HG02623 (cell line): ENCODE measurements around the gene IP6K2.
A peak's percentile ranks its signal among the peaks of the same experiment; 100 is the strongest.

Experiments used
- ATAC-seq: cut with Tn5 transposase; IDR thresholded peaks from one replicate; pipeline ENCODE4 v1.9.1; 2021; ENCODE audit warnings: moderate library complexity; ENCODE audit not compliant: unreplicated experiment

Gene IP6K2

DNA sequence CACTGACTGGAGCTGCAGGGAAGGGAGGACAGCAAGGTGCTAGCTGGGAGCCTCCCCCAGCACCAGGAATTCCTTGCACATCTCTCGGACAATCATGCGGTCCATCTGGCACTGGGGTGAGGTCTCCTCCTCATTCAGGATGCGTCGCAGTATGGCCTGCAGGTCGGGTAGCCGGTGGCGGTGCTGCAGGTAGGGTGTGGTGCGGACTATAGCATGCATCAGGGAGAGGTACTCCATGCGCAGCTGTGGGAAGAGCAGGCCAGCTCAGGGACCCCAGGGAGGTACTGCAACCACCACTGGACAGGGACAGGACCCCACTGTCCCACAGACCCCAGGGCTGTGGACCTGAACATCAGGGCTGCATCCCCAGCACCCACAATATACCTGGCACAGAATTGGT, 42.5 kb downstream of the IP6K2 start:
- ATAC-seq = no peak

- ATAC-seq = no peak
Measured at GRCh38 chr3:48672522-48672921, 44.5 kb downstream of the IP6K2 start.

DNA sequence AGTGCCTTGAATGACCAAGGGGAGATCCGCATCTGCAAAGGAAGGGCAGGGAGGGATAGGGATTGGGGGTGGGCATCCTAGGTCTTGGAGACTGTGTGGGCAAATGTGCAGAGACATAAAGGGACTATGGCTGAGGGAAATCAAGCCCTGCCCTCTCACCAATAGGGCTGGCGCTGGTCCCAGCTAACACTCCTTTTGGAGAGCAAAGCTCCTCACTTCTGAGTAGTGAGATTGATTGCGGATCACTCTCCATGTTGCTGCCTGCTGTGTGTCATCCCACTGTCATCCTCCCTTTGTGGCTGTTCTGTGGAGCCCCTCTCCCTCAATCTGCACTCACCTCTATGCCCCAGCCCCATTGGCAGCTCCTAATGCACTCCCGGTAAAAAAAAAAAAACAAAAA, 52.1 kb downstream of the IP6K2 start:
- no peak for ATAC-seq

DNA sequence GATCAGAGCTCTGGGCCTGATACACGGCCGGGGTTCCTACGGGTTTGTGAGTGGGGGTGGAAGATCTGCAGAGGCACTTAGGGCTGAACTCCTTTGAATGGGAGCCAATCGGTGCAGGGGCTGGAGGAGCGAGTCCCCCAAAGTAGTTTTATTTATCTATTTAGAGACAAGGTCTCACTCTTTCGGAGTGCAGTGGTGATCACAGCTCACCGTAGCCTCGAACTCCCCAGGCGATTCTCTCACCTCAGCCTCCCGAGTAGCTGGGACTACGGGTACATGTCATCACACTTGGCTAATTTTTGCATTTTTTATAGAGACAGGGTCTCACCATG, 52.7 kb downstream of the IP6K2 start:
- ATAC-seq = no peak

DNA sequence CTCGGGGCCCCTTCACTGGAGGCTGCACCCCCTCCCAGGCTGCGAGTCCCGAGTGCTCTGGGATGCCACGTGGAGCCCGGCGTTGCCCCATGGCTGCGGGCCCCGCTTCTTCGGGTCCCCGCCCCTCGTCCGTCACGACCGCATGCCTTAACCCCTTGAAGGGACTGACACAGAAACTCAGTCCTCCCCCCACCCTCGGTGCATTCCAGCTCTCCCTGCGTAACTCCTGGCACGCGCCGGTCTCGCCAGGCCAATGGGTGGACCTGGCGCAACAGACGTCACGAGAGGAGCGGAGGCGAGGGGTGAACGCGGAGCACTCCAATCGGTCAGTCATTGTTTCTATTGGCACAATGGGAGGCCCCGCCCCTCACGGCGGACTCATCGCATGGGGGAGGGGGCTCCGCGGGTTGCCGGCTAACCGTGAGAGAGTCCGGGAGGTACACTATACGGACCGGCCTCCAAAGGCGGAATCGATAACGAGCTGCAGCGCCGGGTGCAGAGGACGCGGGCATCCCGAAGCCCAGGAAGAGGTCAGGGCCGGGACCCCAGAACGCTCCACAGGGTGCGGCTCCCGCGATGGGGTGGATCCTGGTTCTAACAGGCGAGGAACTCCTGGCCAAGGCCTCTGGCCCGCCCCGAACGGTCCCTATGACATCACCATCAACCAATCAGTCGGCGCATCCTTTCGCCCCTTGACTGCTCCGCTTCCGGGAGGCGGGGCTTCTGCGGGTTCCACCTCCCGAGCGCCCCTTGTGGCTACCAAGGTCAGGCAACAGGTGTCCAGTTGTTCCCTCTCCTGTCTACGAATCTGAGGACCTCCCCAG, 53.3 kb downstream of the IP6K2 start:
- peak; percentile 79 for ATAC-seq

DNA sequence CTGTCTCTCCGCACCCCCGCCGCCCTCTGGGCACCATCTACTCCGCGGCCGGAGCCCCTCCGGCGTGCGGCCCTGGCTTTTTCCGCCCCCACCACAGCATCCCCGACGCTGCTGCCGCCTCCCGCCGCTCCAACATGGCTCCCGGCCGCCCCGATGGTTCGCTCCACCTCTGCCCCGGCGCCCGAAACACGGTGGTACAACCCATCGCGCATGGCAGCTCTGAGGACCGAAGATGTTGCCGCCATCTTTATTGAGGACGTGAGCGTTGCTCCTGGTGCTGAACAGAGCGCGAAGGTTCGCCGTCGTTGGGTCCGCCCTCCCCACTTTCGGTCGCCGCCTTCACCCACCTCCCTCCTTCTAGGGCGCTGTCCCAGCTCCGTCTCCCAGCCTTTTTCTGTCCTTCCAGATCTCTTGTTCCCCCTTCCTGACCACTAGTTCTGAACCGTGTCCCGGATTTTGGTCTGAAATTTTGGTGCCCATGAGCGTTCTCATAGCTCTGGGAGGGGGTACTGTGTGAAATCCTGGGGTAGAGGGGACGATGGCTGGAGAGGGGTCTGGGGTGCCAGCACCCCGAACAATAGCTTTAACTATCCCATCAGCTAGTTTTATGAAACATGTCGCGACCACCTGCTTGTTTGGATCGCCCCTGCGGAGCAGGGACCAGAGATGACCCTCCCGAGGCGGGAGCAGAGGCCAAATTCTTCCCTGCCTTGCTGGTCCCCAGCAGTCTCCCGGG, 54.1 kb downstream of the IP6K2 start, which contains the start of gene CELSR3:
TSS of gene CELSR3 (minus strand) at position 134 of the 736 bp plus-strand sequence. CDS start 252 bp downstream, outside the sequence.
- no peak for ATAC-seq

- no peak for ATAC-seq
Measured at GRCh38 chr3:48662145-48662752, 54.8 kb downstream of the IP6K2 start.

GRCh38 chr3:48661501-48662144, 55.4 kb downstream of the IP6K2 start:
- ATAC-seq = no peak

GRCh38 chr3:48660800-48661400, 56.1 kb downstream of the IP6K2 start:
- ATAC-seq = no peak

- no peak for ATAC-seq
Measured at GRCh38 chr3:48656841-48657281, 60.2 kb downstream of the IP6K2 start.

DNA sequence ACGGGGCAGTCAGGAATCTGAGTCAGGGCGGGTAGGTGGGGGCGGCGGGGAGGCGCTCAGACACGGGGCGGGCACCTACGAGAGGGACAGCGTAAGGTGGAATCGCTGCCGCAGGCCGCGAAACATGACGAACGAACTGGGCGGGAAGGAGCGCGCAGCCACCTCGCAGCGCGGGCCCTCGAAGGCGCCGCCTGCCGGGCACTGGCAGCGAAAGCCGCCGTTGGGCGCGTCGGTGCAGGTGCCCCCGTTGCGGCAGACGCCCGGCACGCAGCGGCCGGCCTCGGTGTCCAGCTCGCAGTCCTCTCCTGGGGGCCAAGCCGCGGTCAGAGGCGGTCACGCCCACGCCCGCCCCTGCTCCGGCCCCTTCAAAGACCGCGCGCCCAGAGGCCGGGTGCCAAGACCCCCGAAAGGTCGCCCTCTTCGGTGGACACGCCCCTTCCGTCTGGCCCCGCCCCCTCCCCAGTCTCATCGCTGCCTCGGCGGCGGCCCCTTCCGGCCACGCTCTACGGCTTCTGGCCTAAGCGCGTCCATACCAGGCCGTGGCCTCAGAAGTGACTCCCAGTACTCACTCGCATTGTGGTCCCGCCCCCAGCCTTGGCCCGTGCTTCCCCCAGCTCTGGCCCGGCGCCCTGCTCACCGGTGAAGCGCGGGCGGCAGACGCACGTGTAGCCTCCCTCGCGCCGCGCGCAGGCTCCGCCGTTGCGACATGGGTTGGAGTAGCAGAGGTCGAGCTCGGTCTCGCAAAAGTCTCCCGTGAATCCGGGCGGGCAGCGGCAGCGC, 60.8 kb downstream of the IP6K2 start:
- ATAC-seq = peak; percentile 54

DNA sequence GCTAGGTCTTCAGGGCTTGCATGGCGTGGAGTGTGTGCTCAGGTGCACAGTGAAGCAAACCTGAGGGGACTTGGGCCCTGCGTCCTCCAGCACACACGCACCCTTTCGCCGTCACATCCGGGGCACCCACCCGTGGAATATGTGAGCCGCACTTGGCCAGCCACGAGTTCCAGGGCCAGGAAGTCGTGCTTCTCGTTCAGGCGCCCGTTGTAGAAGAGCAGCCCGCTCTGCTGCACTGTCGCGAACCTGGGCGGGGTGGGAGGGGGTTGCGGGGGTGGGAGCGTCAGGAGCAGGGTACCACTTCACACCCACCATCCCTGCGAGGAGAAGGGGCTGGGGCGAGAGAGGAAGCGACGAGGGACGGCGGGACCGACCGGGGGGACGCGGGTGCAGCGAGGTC, 61.4 kb downstream of the IP6K2 start:
- no peak for ATAC-seq

GRCh38 chr3:48655063-48655462, 62.0 kb downstream of the IP6K2 start:
- no peak for ATAC-seq

GRCh38 chr3:48652923-48653715, 63.9 kb downstream of the IP6K2 start:
- ATAC-seq = no peak

DNA sequence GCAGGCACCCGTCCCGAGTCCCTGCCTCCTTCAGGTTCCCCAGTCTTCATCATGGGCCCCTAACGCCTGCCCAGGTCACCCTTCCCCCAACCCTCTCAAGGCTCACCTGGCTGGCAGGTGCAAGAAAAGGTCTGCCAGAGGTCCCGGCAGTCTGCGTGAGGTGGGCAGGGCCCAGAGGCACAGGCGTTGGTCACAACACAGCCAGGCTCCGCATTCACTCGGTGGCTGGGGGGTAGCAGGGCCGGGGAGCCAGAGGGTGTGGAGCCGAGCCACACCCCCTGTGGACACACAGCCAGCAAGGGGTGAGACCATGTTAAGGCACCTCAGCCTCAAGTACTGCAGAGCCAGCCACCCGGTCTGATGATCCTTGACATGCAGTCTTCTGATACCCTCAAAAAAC, 65.2 kb downstream of the IP6K2 start:
- ATAC-seq = no peak

GRCh38 chr3:48650723-48651122, 66.3 kb downstream of the IP6K2 start:
- no peak for ATAC-seq

DNA sequence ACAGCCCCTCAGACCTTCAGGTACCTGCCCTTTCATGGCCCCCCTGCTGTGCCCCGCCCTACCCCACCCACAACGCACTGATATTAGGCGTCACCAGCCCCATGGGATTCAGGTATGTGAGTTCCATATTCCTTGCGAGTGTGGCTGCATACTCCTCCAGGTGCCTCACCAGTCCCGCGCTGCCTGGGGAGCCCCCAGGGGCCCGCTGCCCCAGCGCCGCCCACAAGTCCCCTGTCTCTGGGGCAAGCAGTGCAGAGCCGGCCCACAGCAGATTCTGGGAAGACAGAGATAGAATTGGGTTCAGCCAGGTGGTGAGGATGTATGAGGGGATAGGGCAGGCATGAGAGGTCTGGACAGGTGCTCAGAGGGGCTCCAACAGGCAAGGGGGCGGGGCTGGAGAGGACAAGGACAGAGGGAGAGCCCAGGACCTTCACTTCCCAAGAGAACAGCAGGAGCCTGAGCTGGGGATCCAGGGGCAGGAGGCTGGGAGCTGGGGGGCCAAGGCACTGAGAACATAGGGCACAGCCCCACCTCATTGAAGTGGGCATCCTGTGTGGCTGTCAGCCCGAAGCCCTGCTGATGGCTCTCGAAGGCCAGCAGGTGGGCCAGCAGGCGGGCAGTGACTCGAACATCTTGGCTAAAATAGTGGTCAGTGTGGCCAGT, 68.7 kb downstream of the IP6K2 start:
- ATAC-seq = no peak

DNA sequence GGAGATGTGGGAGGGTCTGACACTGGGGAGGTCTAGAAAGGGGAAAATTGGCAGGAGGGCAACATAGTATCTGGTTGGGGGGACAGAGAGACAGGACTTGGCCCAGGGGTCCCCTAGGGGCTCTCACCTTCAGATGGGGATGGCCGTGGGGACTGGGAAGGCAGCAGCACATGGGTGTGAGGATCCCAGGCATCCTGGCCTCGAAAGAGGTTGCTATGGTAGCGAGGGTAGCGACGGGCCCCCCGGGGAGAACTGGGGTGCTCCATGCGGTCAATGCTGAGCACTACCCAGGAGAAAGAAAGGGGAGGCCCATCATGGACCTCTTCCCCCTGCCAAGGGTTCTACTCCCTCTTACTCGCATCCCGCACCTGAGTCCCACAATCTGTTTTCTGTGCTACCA, 69.3 kb downstream of the IP6K2 start:
- ATAC-seq = no peak
